ENCODE measurements around the gene ITGAV.
A peak's percentile ranks its signal among the peaks of the same experiment; 100 is the strongest.
"Not testable (repeated sequence)": the region's sequence is repeated elsewhere in the genome, so short reads cannot be mapped to it uniquely, and the experiment has no call there.

The ITGAV gene

GRCh38 chr2:186589612-186590349 is at the start of gene ITGAV:
Gene ITGAV (plus strand): TSS chr2:186590056. CDS start chr2:186590339, 283 bp downstream.
- DNase-seq (ENCODE audit: low spot score), result peak; percentile 92

- DNase-seq (ENCODE audit: low spot score), result no peak
Observed at GRCh38 chr2:186540941-186541340, 48.9 kb upstream of the ITGAV start.

GRCh38 chr2:186542002-186542401 is 47.9 kb upstream of the ITGAV start:
- DNase-seq (ENCODE audit: low spot score), result no peak

GRCh38 chr2:186543561-186544131 is 46.2 kb upstream of the ITGAV start:
- no peak for DNase-seq (ENCODE audit: low spot score)

- no peak for DNase-seq (ENCODE audit: low spot score)
Observed at GRCh38 chr2:186544255-186544675, 45.6 kb upstream of the ITGAV start.

GRCh38 chr2:186546846-186547245 is 43.0 kb upstream of the ITGAV start:
- DNase-seq (ENCODE audit: low spot score), result no peak

GRCh38 chr2:186551323-186552050 is 38.4 kb upstream of the ITGAV start:
- DNase-seq (ENCODE audit: low spot score), result no peak

- no peak for DNase-seq (ENCODE audit: low spot score)
Observed at GRCh38 chr2:186554429-186554828, 35.4 kb upstream of the ITGAV start.

GRCh38 chr2:186554850-186555671 is 34.8 kb upstream of the ITGAV start:
- DNase-seq (ENCODE audit: low spot score), result no peak

GRCh38 chr2:186558512-186559276 is 31.2 kb upstream of the ITGAV start:
- no peak for DNase-seq (ENCODE audit: low spot score)

- no peak for DNase-seq (ENCODE audit: low spot score)
Observed at GRCh38 chr2:186559370-186559769, 30.5 kb upstream of the ITGAV start.

- DNase-seq (ENCODE audit: low spot score), result no peak
Observed at GRCh38 chr2:186559848-186560247, 30.0 kb upstream of the ITGAV start.

- no peak for DNase-seq (ENCODE audit: low spot score)
Observed at GRCh38 chr2:186560254-186560653, 29.6 kb upstream of the ITGAV start.

GRCh38 chr2:186561467-186562208 is 28.2 kb upstream of the ITGAV start:
- no peak for DNase-seq (ENCODE audit: low spot score)

- DNase-seq (ENCODE audit: low spot score), result no peak
Observed at GRCh38 chr2:186562209-186562578, 27.7 kb upstream of the ITGAV start.

- DNase-seq (ENCODE audit: low spot score), result not testable (repeated sequence)
Observed at GRCh38 chr2:186568600-186568999, 21.3 kb upstream of the ITGAV start.

GRCh38 chr2:186569127-186569526 is 20.7 kb upstream of the ITGAV start:
- DNase-seq (ENCODE audit: low spot score), result not testable (repeated sequence)

GRCh38 chr2:186569897-186570296 is 20.0 kb upstream of the ITGAV start:
- DNase-seq (ENCODE audit: low spot score), result no peak

GRCh38 chr2:186570604-186571003 is 19.3 kb upstream of the ITGAV start:
- no peak for DNase-seq (ENCODE audit: low spot score)

- no peak for DNase-seq (ENCODE audit: low spot score)
Observed at GRCh38 chr2:186572705-186573104, 17.2 kb upstream of the ITGAV start.

GRCh38 chr2:186573531-186573930 is 16.3 kb upstream of the ITGAV start:
- no peak for DNase-seq (ENCODE audit: low spot score)

All from ecto neural progenitor cell (in vitro differentiated cells).